ENCODE results near the gene KREMEN2.
A peak's percentile ranks its signal among the peaks of the same experiment; 100 is the strongest.
"Not testable (repeated sequence)": the region's sequence is repeated elsewhere in the genome, so short reads cannot be mapped to it uniquely, and the experiment has no call there.

The KREMEN2 gene

GRCh38 chr16:2963723-2964474 lies at the start of gene KREMEN2:
Gene KREMEN2, plus strand, starts transcription at chr16:2964275. Its CDS starts 246 bp downstream, at chr16:2964521.
- DNase-seq (ENCODE audit: low read depth in 2 of 2), result no peak

DNA sequence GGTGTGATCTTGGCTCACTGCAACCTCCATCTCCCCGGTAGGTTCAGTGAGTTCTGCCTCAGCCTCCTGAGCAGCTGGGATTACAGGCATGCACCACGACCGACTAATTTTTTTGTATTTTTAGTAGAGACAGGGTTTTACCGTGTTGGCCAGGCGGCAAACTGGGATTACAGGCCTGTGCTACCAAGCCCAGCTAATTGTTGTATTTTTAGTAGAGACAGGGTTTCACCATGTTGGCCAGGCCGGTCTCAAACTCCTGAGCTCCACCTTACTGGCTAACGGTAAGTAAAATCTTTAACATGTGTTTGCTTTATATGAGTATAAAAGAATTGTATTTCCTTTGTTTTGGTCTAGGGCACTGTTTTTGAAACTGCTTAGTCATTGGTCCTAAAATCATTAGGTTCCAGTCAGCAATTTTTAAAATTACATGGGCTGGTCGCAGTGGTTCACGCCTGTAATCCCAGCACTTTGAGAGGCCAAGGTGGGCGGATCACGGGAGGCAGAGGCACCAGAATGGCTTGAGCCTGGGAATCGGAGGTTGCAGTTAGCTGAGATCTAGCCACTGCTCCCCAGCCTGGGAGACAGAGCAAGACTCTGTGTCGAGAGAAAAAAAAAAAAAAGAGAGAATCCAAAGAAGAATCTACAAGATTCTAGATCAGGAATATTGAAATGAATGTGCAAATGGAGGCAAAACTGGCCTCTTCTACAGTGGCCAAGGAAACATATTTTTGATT lies 48.7 kb upstream of the KREMEN2 start:
- no peak for DNase-seq (ENCODE audit: low read depth in 2 of 2)

GRCh38 chr16:2919511-2920255 lies 44.4 kb upstream of the KREMEN2 start:
- DNase-seq (ENCODE audit: low read depth in 2 of 2), result peak; percentile 36 to 42

DNA sequence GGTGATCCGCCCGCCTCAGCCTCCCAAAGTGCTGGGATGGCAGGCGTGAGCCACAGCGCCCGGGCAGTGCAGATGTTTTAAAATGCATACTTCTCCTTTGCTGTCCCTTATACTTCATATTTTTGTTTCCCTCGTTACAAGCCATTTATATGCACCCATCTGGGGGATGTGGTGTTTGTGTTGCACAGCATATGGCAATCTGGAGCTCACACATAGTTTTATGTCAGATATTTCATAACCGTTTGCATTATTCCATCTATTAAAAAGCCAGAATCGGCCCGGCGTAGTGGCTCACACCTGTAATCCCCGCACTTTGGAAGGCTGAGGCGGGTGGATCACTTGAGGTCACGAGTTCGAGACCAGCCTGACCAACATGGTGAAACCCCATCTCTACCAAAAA lies 40.6 kb upstream of the KREMEN2 start:
- DNase-seq (ENCODE audit: low read depth in 2 of 2), result no peak

GRCh38 chr16:2924901-2925755 lies 38.9 kb upstream of the KREMEN2 start:
- DNase-seq (ENCODE audit: low read depth in 2 of 2), result no peak

- no peak for DNase-seq (ENCODE audit: low read depth in 2 of 2)
Measured at GRCh38 chr16:2925951-2926649, 38.0 kb upstream of the KREMEN2 start.

GRCh38 chr16:2926650-2926999 lies 37.5 kb upstream of the KREMEN2 start:
- no peak for DNase-seq (ENCODE audit: low read depth in 2 of 2)

- peak; percentile 80 to 84 for DNase-seq (ENCODE audit: low read depth in 2 of 2)
Measured at GRCh38 chr16:2927010-2927646, 36.9 kb upstream of the KREMEN2 start.

DNA sequence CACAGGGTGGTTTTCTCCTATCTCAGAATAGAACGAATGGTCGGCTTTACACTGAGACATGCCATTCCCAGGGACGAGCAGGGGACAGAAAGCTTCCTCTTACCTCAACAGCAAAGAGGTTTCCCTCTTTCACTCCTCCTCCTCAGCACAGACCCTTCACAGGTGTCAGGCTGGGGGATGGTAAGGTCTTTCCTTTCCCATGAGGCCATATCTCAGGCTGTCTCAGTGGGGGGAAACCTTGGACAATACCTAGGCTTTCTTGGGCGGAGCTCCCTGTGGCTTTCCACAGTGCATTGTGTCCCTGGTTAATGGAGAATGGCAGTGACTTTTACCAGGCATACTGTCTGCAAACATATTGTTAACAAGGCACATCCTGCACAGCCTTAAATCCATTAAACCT lies 35.9 kb upstream of the KREMEN2 start:
- DNase-seq (ENCODE audit: low read depth in 2 of 2), result not testable (repeated sequence)

- no peak for DNase-seq (ENCODE audit: low read depth in 2 of 2)
Measured at GRCh38 chr16:2928796-2929195, 35.3 kb upstream of the KREMEN2 start.

- DNase-seq (ENCODE audit: low read depth in 2 of 2), result no peak
Measured at GRCh38 chr16:2929693-2930092, 34.4 kb upstream of the KREMEN2 start.

DNA sequence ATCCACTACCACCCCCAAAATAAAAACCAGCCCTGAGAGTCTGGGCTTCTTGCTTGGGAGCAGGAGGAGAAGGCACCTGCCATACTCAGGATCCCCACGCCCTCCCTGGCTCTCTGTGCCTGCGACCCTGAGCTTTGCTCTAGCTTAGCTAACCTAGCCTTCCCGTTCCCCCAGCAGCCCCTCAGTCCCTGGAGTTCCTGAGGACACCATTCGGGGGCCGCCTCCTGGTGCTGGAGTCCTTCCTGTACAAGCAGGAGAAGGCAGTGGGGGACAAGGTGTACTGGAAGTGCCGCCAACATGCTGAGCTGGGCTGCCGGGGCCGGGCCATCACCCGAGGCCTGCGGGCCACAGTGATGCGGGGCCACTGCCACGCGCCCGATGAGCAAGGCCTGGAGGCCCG lies 33.8 kb upstream of the KREMEN2 start:
- DNase-seq (ENCODE audit: low read depth in 2 of 2), result no peak

GRCh38 chr16:2931231-2931914 lies 32.7 kb upstream of the KREMEN2 start:
- not testable (repeated sequence) for DNase-seq (ENCODE audit: low read depth in 2 of 2)

GRCh38 chr16:2933136-2933535 lies 30.9 kb upstream of the KREMEN2 start:
- DNase-seq (ENCODE audit: low read depth in 2 of 2), result no peak

DNA sequence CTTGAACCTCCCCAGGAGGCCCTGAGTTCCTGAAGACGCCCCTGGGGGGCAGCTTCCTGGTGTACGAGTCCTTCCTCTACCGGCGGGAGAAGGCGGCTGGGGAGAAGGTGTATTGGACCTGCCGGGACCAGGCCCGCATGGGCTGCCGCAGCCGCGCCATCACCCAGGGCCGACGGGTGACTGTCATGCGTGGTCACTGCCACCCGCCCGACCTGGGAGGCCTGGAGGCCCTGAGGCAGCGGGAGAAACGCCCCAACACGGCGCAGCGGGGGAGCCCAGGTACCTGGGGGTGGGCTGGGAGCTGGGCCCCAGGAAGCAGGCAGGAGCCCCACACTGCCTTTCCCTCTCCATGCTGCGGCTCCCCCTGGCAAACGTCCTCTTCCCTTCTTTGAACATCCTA lies 30.4 kb upstream of the KREMEN2 start:
- DNase-seq (ENCODE audit: low read depth in 2 of 2), result no peak

DNA sequence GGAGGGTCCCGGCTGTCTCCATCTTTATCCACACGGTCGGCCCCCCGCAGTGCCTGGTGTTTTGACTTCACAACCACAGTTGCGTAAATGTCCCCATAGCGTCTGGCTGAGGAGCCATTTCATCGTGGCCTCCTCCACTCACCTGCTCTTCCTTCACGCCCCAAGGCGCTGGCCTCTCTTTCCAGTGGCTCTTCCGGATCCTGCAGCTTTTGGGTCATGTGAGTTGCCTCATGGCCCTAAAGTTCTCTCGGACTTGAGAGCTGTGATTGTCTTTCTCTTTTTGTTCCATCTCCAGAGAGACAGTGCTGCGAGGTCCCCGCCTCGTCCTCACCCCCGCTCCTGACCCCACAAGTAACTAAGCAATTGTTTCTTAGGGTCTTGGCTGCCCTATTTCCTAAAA lies 29.6 kb upstream of the KREMEN2 start:
- DNase-seq (ENCODE audit: low read depth in 2 of 2), result no peak

DNA sequence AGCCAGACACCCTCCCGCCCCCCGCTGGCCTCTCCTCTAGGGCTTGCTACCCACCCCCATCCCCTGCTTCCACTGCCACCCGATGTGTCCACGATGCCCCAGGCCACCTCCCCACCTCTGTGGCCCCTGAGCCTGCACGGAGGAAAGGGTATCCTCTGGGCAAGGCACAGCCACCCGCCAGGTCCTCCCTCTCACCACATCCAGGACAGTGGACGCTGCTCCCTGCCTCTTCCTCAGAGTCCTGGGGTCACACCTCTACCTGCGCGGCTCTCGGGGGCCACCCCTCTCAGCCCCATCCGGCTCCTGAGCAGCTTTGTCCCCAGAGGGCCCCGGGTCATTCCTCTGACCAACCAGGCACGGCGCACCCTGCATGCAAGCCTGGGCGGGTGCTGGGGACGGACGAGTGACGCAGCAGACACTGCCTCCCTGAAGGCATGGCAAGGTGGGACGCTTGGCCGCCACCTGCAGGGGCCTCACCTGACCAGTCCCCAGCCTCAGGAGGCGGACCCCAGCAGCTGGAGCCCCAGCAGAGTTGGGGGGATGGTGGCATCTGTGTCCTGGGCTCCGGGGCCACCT lies 27.6 kb upstream of the KREMEN2 start:
- DNase-seq (ENCODE audit: low read depth in 2 of 2), result no peak

DNA sequence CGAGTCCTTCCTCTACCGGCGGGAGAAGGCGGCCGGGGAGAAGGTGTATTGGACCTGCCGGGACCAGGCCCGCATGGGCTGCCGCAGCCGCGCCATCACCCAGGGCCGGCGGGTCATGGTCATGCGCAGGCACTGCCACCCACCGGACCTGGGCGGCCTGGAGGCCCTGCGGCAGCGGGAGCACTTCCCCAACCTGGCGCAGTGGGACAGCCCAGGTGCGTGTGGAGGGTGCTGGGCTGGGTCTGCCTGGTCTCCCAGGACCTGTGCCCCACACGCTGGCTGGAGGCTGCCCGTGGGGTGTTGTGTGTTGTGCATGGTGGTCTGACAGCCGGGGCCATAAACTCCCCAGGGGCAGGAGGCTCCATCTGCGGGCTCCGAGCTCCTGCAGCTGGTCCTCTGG lies 26.9 kb upstream of the KREMEN2 start:
- no peak for DNase-seq (ENCODE audit: low read depth in 2 of 2)

DNA sequence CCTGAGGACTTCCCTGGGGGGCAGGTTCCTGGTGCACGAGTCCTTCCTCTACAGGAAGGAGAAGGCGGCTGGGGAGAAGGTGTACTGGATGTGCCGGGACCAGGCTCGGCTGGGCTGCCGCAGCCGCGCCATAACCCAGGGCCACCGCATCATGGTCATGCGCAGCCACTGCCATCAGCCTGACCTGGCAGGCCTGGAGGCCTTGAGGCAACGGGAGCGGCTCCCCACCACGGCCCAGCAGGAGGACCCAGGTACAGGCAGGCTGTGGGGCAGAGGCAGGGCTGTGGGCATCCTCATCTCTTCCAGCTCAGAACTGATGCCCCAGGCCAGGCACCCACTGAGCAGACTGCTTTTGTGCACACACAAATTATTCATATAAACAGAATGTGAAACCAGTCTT lies 25.9 kb upstream of the KREMEN2 start:
- no peak for DNase-seq (ENCODE audit: low read depth in 2 of 2)

DNA sequence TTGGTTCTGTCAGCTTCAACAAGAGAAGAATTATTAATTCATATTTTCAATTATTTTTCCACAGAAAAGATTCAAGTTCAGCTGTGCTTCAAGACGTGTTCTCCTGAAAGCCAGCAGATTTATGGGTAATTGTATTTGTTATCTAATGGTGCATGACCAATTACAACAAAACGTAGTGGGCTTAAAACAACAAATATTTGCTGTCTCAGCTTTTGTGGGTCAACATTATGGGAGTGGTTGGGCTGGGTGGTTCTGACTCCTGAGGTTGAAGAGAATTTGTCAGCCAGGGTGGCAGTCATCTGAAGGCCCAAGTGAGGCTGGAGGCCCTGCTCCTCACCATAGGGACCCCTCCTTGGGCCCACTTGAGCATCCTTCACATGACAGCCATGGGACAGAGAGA lies 24.1 kb upstream of the KREMEN2 start:
- DNase-seq (ENCODE audit: low read depth in 2 of 2), result no peak
